CD4-positive, alpha-beta T cell treated with Interleukin-10 for 1 hour (primary cell): Measurements from ENCODE around the gene FUCA2.
A peak's percentile ranks its signal among the peaks of the same experiment; 100 is the strongest.
"Not testable (repeated sequence)": the region's sequence is repeated elsewhere in the genome, so short reads cannot be mapped to it uniquely, and the experiment has no call there.

Source experiments
- DNase-seq: peaks from one replicate; pipeline ENCODE4 v3.0.0-alpha.2; 2020

The FUCA2 gene

DNA sequence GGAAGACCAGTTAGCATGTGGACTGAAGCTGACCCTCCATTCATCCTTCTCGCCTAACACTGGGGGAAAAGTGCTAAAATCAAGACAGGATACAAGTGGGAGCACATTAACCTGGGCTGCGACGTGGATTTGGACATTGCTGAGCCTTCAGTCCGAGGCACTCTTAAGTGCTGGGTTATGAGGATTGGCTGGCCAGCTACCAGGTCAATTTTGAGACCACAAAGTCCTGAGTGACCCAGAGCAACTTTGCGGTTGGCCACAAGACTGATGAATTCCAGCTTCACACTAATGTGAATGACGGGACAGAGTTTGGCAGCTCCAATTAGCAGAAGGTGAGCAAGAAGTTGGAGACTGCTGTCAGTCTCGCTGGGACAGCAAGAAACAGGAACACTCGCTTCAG is 20.7 kb downstream of the FUCA2 start:
- no peak for DNase-seq

- no peak for DNase-seq
These were observed 21.3 kb downstream of the FUCA2 start for GRCh38 chr6:143490244-143490643.

GRCh38 chr6:143486752-143487151 is 24.8 kb downstream of the FUCA2 start:
- DNase-seq, result no peak

GRCh38 chr6:143485967-143486366 is 25.6 kb downstream of the FUCA2 start:
- no peak for DNase-seq

DNA sequence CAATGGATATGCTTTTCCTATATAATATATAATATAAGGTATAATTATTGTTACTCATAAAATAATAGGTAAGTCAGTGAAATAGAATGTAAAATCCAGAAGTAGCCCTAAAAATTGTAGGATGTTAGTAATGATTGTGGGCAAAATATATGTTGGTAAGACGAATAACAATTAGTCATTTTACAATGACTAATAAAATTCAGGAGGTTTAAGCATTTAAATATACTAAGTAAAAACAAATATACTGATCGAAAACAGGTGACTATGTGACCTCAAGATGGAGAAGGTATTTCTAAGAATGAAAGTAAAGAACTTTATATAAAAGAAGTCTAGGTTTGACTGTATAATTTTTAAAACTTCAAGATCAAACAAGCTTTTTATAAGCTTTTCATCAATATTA is 28.9 kb downstream of the FUCA2 start:
- no peak for DNase-seq

- DNase-seq, result no peak
These were observed 32.9 kb downstream of the FUCA2 start for GRCh38 chr6:143478479-143479062.

DNA sequence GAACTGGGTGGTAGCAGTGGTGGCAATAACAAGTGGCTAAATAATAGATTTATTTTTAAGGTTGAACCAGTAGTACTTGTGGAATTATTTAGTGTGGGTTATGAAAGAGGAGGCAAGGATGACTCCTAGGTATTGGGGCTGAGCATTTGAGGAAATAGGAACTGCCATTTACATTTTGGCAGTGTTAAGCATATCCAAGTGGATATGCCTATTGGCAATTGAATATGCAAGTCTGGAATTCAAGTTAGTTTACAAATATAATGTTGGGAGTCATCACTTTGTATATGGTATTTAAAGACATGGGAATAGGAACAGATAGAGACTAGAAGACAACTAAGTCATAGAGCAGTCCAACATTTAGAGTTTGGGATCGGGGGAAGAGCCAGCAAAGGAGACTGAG is 35.0 kb downstream of the FUCA2 start:
- no peak for DNase-seq

GRCh38 chr6:143471822-143472221 is 39.7 kb downstream of the FUCA2 start:
- DNase-seq, result no peak

DNA sequence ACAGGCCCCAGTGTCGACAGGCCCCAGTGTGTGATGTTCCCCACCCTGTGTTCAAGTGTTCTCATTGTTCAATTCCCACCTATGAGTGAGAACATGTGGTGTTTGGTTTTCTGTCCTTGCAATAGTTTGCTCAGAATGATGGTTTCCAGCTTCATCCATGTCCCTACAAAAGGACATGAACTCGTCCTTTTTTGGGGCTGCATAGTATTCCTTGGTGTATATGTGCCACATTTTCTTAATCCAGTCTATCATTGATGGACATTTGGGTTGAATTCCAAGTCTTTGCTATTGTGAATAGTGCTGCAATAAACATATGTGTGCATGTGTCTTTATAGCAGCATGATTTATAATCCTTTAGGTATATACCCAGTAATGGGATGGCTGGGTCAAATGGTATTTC is 42.7 kb downstream of the FUCA2 start:
- not testable (repeated sequence) for DNase-seq

GRCh38 chr6:143468026-143468425 is 43.5 kb downstream of the FUCA2 start:
- no peak for DNase-seq

DNA sequence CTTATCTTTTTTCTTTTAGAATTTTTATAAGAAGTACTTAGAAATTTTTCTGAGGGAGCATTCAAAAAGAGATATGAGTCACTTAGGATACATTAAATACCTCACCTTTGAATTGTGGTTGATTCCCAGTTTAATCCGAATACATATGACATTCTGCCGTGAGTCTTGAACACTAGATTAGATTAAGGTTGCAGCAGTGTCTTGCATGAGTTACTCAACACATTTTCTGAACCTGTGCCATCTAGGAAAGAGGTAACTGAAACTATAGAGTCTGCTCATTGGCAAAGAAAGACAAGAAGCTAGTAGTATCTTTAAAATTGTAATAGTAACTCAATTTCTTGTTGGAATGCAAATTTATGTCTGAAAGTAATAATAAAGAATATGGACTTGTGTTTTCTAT is 46.0 kb downstream of the FUCA2 start:
- no peak for DNase-seq

DNA sequence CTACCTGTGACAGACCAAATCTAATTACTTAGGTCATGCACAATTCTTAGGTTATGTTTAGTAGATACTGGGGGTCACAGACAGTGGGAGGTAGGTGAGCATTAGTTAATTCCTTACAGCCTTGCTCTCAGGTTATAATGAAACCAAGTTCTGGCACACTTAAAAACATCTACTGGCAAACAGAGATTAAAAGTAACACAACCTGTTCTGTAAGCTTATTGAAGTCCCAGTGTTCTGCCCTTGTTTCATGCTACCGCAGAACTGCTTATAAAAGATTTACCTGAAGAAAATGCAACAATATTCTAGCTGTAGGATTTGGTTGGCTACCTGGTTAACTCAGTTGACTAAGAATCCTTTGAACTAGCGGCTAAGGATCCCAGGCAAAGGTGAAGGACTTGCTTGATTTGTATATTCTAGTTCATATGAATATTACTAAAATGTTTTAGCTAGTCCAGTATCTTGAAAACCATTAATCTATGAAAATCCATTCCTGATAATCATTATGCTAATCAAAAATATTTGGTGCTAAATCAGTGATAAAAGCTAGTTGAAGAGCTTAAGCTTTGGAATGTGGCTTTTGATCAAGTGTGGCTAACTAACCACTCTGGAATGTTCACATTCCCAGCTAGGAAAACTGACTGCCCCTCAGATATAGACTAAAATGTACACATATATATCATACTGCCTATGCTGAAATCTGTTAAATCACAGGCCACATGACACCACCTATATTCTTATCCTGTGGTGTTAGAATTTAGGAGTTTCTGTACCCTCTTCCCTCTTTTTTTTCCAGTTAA is 53.8 kb downstream of the FUCA2 start:
- DNase-seq, result no peak

DNA sequence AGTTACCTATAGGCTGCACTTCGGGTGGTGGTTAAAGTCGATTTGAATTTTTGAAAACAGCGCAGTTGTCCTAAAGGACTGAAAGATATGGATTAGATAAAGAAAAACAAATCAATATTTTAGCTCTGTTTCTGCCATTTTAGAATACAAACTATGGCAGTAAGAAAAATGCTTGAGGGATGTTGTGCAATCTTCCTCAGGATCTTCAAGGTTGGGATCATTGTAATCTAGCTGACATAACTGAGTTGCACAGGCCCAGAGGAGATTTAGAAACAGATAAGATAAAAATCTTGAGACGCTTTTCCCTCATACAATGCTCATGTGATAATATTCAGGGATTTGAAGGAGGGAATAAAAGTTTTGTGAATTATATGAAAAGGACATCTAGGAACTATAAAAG is 60.0 kb downstream of the FUCA2 start:
- no peak for DNase-seq

DNA sequence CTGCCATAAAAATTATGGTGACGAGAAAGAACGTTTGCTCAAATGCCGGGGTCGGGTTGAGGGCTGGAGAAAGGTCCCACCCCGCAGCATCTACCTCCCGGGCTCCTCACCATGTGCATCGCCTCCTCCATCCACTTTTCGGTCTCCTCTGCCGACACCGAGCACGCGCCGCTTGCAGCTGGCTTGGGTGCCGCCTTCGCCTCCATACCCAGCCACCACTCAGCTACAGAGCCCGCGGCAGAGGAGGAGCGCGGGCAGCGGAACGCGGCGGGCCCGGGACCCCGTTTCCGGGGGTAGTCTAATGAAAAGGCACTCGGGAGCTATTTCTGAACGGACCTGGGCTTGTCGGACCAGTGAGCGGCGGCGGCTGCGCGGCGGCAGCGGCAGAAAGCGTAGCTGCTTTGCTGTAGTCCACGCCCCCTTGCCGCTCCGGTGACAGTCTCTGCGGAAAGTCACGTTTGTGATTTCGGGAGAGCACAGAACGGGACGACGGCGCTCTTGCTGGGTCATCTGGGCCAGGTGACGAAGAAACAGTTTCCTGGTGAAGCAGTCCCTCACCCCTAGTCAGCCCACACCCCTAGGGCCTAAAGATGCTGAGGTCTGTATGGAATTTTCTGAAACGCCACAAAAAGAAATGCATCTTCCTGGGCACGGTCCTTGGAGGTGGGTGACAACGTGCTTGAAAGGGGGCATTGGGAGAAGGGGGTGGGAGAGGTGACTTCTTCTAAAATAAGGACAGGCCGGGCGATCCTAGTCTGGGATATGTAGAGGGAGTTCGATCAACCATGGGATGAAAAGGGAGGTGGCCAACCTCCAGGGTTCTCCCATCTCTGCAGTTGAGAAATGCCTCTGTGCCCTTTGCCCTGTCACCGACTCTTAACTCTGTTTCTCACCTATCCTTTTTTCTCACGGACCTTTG is 60.8 kb downstream of the FUCA2 start, which contains the start of the genes ADAT2 and PEX3:
Gene ADAT2 (minus strand): TSS at position 243 of the 919 bp plus-strand sequence. CDS start 37 bp downstream, at position 206.
Gene PEX3 (plus strand): TSS at position 353 of the 919 bp plus-strand sequence. CDS start 238 bp downstream, at position 591.
- DNase-seq, result peak; percentile 94

GRCh38 chr6:143449714-143450452 is 61.6 kb downstream of the FUCA2 start:
- DNase-seq, result peak; percentile 78

GRCh38 chr6:143449082-143449713 is 62.3 kb downstream of the FUCA2 start:
- no peak for DNase-seq

- not testable (repeated sequence) for DNase-seq
These were observed 63.7 kb downstream of the FUCA2 start for GRCh38 chr6:143447865-143448264.
